NOMO-1 treated with DMSO at 0.1 percent for 48 hours (cell line): ENCODE results near the gene CYP4F12.
"Not testable (repeated sequence)": the region's sequence is repeated elsewhere in the genome, so short reads cannot be mapped to it uniquely, and the experiment has no call there.

ENCODE experiments used
- DNase-seq: peaks from one replicate; lab custom pipeline; 2025; ENCODE audit not compliant: unreplicated experiment; lab: John Stamatoyannopoulos, UW

CYP4F12 gene

DNA sequence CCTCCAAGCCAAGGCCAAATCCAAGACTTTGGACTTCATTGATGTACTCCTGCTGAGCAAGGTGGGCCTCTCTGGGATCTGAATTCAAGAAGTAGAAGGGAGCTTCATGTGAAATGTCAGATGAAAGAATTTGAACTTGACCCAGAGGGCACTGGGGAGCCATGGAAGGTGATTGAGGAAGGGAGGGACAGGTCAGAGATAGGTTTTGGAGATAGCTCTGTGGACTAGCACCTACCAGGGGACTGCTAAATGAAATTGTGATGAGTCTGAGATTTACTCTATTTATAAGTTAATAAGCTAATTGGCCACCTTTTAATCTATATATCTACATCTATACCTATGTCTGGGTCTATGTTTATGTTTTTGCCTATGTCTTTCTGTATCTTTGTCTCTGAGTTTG lies 22.8 kb upstream of the CYP4F12 start:
- not testable (repeated sequence) for DNase-seq

DNA sequence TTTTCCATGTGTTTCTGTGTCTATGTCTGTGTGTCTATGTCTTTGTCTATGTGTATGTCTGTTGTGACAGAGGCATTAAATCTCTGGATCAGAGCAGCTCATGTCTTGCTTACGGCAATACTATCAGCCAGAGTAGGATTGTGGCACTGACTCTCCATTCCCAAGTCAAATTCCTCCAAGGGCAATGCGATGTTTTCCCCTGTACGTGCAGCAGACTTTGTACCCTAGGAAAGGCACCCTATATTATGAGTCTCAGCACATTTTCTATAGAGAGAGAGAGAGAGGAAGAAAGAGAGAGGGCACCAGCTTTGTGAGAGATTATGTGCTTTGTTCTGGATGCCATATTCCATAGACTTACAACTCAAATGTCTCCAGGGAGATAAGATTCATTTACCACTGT lies 21.1 kb upstream of the CYP4F12 start:
- no peak for DNase-seq

DNA sequence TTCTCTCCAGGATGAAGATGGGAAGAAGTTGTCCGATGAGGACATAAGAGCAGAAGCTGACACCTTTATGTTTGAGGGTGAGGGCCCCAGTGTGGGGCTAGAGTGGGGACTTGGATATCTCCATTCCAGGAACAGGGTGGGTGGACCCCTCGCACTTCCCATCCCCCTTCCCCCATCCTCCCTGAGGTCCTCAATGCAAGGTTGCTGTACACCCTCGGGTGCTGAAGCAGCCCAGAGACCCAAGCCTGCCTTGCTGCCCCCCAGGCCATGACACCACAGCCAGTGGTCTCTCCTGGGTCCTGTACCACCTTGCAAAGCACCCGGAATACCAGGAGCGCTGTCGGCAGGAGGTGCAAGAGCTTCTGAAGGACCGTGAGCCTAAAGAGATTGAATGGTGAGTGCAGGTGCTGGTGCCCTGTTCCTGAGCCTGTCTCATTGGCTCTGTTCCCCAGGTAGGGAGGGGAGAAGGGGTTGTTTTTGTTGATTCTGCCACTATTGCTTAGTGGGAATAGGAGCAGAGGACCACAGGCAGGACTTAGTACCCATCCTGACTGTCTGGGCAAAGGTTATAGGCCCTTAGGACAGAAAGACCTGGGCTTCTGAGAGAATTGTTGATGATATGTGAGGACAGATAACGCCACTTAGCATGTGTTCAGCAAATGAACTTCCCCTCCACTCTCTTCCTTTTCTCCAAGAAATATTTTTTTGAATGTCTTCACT lies 20.2 kb upstream of the CYP4F12 start:
- no peak for DNase-seq

DNA sequence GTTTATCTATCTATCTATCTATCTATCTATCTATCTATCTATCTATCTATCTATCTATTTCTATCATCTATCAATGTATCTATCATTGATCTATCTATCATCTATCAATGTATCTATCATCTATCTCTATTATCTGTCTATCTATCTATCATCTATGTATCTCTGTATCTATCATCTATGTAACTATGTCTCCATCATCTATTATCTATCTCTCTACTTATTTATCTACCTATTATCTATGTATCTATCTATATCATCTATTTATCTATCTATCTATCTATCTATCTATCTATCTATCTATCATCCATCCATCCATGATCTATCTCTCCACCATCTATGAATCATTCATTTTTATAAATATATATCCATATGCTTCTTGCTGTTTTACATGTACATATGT lies 16.4 kb upstream of the CYP4F12 start:
- no peak for DNase-seq

DNA sequence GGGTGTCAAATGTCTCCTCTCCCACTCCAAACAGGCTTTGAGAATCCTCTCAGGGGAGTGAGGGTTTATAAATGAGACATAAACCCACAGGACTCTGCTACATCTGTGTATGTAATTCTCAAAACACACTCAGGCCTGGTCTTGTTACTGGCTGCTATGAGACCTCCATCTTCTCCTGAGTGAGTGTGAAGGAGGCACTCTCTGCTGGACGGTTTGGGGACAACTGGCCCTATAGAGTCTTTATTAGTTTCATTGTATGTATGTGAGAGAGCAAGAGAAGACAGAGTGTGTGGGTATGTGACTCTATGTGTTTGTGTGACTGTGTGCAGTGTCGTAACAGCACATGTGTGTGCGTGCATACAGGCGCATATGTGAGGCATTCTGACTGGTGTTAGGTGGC lies 9.6 kb upstream of the CYP4F12 start:
- DNase-seq, result no peak

DNA sequence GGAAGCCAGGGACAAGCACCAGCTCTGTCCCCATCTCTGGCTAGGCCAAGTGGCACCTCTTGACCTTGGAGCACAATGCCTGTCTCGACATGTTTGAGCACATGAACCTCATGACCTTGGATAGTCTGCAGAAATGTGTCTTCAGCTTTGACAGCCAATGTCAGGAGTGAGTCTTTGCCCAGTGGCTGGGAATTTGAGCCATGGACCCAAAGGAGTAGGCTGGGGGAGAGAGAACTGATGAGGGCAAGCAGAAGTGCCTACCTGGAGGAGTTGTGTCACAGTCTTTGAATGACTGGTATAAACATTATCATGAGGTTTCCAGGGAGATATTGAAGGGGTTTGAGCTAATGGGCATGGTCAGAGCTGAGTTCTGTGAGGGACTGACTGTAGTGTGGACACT lies 6.7 kb upstream of the CYP4F12 start:
- no peak for DNase-seq

DNA sequence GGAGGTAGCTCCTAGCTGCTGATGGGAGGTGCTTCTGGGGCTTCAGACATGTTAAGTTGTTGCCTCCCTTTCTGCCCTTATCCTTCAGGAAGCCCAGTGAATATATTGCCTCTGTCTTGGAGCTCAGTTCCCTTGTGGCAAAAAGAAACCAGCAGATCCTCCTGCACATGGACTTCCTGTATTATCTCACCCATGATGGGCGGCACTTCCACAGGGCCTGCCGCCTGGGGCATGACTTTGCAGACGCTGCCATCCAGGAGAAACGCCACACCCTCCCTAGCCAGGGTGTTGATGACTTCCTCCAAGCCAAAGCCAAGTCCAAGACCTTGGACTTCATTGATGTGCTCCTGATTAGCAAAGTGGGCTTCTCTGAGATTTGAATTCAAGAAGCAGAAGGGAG lies 6.0 kb upstream of the CYP4F12 start:
- DNase-seq, result peak; percentile 29

DNA sequence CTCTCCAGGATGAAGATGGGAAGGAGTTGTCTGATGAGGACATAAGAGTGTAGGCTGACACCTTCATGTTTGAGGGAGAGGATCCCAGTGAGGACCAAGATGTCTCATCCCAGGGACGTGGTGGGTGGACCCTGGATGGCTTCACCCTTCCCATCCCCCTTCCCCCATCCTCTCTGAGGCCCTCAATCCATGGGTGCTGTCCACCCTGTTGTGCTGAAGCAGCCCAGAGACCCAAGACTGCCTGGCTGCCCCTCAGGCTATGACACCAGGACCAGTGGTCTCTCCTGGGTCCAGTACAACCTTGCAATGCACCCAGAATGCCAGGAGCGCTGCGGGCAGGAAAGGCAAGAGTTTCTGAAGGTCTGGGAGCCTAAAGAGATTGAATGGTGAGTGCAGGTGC lies 3.4 kb upstream of the CYP4F12 start:
- DNase-seq, result no peak

DNA sequence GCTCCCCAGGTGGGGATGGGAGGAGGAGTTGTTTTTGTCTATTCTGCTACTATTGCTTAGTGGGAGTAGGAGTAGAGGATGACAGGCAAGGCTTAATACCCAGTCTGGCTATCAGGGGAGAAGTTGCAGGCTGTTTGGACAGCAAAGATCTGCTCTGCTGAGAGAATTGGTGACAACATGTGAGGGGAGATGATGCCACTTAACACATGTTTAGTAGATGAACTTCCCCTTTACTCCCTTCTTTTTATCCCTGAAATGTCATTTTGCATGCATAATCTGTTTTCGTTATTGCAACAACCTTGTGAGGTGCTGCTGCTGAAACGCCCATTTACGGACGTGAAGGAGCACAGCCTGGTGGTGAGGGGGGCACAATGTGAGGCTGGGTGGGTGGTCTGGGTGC lies 3.0 kb upstream of the CYP4F12 start:
- peak; percentile 79 for DNase-seq

DNA sequence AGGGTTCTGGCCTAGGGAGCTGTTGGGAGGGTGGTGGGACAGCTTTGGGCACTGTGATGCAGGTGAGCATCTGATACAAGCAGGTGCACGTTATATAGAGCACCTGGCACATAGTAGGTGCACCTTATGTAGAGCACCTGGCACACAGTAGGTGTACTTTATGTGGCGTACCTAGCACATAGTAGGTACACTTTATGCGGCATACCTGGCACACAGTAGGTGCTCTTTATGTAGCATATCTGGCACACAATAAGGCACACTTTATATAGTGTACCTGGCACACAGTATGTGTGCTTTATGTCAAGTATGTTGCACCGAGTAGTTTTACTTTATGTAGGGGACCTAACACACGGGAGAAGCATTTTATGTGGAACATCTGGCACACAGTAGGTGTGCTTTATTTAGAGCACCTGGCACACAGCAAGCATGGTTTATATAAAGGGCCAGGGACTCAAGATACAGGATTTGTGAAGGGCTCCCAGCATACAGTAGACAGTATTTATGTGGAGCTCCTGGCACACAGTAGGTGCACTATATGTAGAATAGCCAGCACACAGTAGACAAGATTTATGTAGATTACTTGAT lies 1.6 kb upstream of the CYP4F12 start:
- no peak for DNase-seq

DNA sequence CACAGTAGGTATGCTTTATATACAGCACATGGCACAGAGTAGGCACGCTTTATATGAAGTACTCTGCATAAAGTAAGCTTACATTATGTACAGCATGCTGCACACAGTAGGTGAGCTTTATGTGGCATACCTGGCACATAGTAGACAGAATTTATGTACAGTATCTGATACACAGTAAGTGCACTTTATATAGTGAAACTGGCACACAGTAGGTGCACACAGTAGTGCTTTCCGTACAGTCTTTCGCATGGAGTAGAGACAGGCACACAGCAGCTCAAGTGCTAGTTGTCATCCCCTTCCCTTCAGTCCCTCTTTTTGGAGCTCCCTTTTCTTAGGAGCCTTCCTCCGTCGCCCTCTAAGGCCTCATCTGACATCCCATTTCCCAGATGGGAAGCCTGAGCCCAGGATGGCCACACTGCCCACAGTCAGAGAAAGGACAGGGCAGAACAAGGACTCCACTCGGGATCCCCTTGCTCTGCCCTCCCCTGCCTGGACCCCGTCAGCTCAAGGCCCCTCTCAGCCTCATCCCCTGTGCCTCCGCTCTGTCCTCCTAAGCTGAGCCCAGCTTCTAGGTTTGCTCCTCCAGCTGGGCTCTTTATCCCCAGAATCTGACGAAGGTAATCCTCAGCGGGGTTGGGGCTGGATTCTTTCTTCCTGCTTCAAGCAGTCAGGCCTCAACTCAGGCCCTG lies 852 bp upstream of the CYP4F12 start:
- no peak for DNase-seq

DNA sequence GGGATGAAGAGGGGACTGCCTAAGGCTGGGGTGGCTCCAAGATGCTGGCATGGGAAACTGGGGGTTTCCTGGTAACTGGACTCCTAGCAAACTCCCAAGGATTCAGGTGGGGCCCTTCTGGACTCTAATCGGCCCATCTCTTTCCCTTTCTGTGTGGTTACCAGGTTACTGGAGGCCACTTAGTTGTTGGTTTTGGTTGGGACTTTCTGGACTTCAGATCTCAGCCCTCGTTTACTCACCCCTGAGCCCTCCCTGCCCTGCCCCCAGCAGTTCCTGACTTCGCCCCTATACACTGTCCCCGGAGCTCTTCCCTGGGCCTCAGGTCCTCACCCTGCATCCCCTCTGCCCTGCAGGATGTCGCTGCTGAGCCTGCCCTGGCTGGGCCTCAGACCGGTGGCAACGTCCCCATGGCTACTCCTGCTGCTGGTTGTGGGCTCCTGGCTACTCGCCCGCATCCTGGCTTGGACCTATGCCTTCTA lies 328 bp downstream of the CYP4F12 start:
- no peak for DNase-seq

DNA sequence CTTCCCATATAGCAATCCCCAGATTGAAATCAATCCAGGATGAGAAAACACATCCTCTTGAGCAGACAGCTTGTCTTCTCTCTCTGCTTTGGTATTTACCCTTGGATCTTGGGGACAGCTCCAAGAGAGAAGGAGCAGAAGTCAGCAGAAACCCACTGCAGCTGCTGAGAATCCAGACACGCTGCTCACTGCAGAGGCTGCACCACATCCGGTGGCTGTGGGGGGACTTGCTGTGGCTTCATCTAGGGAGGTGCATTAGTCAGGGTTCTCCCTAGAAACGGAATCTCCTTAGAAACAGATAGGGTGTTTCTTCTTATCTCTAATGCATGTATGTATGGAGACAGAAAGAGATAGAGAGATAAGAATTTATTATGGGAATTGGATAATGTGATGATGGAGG lies 2.7 kb downstream of the CYP4F12 start:
- no peak for DNase-seq

DNA sequence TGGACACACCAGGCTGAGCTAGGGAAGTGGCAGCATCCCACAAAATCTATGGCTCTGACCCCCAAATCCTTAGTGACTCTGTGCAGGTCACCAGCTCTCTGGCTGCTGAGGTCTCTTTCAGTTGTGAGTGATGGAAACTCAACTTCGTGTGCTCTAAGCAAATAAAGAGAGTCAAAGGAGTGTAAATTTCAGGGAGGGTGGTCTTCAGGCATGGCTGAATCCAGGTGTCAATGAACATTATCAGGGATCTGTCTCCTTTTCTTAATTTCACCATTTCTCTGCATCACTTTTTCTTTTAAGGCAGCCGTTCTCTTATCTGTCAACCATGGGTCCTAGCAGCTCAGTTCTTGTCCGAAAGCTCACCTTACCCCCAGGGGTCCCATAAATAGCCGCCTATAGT lies 6.2 kb downstream of the CYP4F12 start:
- no peak for DNase-seq

DNA sequence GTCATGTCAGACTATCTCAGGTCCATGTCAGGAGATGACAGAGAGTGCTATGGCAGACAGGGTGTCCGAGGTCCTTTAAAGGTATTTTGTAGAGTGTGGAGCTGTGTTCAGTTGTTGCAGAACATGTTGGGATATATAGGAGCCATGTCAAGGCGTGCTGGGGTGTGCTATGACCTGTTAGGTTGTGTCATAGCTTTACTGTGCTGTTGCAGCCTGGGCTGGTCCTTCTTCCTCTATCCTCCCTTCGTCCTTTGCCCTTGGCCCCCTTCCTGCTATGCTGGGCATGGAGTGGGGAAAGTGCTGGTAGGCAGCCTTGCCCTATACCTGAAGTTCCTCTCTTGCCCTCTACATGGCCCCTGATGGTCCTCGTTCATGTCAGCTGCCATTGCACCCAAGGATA lies 7.0 kb downstream of the CYP4F12 start:
- not testable (repeated sequence) for DNase-seq

DNA sequence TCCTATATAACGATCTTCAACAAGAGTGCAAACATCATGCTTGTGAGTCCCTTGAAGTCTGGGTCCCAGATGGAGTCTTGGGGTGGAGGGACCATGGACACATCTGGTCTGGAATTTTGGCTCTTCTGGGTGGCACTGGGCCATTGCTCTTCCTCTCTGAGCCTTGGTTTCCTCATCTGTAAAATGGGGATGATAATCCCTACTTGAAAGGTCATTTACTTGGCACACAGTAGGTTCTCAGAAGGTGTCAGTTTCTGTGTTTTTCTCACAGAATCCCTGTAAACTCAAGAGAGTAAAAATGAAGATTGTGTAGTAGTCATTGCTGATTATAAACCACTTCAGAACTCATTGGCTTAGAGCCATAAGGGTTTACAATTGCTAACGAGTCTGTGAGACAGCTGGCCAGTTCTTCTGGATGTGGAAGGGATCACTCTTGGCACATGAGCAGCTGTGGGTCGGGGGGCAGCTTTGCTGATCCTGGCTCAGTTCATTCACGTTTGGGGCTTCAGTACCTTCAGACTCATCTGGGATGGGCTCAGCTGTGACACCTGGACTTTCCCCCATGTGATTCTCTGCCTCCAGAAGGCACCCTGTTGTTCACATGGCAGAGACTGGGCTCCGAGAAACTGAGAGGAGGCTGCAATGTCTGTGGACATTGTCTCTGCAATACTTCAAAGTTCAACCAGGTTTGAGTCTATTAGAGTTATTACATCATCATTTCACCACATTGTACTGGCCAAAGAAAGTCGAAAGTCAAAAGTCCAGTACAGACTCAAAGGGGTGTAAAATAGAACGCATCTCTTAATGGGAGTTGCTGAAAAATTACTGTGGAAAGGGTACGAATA lies 7.8 kb downstream of the CYP4F12 start:
- DNase-seq, result no peak

DNA sequence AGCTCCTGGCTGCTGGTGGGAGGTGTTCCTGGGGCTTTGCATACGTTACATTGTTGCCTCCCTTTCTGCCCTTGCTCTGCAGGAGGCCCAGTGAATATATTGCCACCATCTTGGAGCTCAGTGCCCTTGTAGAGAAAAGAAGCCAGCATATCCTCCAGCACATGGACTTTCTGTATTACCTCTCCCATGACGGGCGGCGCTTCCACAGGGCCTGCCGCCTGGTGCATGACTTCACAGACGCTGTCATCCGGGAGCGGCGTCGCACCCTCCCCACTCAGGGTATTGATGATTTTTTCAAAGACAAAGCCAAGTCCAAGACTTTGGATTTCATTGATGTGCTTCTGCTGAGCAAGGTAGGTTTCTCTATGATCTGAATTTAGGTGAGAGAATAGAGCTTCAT lies 10.5 kb downstream of the CYP4F12 start:
- no peak for DNase-seq

DNA sequence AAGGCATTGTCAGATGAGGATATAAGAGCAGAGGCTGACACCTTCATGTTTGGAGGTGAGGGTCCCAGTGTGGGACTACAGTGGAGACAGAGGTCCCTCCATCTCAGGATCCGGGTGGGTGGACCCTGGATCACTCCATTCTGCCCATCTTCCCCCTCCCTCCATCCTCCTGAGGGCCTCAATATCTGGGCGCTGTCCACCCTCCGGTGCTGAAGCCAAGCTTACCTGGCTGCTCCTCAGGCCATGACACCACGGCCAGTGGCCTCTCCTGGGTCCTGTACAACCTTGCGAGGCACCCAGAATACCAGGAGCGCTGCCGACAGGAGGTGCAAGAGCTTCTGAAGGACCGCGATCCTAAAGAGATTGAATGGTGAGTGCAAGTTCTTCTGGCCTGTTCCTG lies 11.9 kb downstream of the CYP4F12 start:
- DNase-seq, result no peak

DNA sequence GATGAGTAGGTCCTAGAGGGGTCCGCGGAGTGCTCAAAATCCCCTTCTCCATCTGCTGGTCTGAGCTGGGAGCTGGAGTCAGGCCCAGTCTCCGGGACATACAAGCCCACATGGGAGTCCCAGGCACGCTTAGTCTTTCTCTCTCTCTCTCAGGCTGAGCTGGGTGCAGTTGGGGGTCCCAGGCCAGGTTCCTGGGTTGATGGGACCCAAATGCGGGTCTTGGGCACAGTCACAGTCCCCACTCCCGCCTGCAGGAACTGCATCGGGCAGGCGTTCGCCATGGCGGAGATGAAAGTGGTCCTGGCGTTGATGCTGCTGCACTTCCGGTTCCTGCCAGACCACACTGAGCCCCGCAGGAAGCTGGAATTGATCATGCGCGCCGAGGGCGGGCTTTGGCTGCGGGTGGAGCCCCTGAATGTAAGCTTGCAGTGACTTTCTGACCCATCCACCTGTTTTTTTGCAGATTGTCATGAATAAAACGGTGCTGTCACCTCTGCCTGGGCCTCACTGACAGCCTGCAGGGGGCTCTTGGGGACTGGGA lies 23.8 kb downstream of the CYP4F12 start:
- no peak for DNase-seq

DNA sequence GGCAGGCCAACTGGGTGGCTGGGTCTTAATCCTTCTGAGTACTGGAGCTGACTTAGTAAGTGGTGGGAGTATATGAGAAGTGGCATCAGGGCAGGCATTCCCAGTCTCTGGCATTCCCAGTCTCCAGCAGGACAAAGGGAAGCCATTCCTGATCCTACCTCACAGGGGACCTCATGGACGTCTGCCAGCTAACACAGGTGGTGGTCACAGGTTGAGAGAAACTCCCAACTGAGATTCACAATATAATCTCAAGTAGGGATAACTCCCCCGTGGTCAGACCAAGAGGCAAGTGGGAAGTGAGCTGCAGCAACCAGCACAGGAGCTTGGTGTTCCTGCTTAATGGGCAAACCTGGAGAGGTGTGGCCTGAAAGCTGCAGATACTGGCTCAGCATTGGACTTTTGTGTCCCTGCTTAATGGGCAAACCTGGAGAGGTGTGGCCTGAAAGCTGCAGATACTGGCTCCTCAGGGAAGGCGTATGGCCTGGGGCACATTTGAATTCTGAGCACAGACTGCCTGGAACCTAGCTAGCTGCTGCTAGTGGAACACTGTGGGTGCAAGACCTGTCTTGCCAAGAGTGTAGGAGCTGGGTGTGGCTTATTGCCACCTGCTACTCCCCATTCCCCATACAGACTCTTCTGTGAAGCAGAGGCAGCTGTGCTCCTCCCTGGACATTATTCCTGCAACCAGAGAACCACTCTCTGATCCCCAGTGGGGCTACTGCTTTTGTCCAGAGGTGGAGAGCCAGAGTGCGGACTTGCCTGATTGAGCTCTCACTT lies 29.1 kb downstream of the CYP4F12 start:
- DNase-seq, result no peak
